ENCODE data around the gene PRODH.
"Not testable (repeated sequence)": the region's sequence is repeated elsewhere in the genome, so short reads cannot be mapped to it uniquely, and the experiment has no call there.

Gene PRODH

DNA sequence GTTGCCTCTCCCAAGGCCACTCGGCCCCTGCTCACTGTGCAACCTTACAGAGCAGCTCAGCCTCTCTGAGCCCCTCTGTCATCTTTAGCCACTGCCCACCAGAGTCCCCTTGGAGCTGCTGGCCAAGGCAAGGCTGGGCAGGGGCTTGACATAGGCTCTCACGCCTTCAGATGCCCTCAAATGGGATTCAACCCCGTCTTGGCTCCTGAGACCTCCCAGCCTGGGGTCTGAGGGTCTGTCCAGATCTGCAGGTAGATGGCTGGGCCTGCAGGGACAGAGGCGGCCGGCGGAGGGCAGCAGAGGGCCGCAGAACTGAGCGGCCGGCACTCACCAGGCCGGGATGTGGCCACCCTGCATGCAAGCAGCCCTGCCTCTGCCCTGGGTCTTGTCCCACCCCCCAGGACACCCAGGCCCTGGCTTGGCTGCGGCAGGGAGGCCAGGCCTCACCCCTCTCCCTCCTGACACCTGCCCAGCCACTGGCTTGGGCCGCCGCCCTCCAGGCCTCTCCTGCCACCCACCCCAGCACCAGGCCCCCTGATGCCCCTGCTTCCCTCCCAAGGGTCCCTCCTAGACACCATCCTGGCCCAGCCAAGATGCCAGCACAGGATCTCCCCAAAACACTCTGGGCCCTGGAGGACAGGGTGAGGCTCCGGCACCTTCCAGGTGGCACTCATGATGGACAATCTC lies 18.4 kb upstream of the PRODH start:
- DNase-seq, result not testable (repeated sequence)

DNA sequence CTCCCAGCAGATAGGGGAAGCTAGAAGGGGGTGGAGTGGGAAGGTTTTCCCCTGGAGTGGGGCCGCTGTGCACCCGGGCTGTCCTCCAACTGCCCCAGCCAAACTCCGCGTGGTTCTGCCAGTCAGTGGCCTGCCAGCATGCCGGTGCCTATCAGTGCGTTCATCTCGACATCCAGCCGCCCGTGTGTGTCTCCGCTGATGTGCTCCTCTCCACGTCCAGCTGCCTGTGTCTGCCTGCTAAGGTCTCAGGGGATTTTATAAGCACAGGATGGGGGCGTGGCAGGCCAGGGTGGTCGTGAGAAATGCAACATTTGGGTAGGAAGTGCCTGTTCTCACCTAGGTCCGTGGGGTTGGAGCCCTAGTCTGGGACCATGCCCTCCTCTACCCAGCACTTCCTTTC lies 17.0 kb upstream of the PRODH start:
- DNase-seq, result not testable (repeated sequence)

DNA sequence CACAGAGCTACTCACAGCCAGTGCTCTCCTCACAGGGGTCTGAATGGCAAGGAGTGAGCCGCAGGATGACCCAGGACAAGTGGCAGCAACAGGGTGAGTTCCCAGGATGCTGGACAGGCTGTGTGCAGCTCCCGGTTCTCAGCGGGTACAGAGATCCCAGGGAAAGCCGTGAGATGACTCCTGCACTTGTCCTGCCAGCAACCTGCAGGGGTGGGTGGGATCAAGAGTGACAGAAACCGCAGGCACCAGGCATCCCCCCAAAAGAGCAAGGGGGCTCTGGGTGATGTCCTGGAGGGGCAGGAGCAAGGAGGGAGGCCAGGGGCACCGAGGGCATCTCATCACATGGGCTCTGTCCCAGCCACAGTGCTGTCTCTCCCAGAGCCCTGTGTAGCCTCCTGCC lies 15.9 kb upstream of the PRODH start:
- DNase-seq, result no peak

DNA sequence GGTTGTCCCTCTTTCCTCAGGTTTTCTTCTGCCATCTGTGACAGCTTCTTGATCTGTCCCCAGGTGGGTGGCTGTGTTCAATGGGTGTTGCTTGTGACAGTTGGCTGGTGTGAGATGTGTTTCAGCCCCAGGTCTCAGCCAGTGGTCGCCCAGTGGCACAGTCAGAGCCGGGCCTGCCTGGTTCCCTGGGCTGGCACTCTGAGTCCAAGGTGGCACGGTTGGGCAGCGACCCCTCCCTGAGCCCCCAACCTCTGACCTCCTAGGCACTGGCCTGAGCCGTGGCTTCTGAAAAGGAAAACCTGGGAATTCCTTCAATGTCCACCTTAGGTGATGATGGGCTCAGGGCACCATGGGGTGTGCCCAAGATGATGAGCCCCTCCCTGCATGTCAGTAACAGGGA lies 14.0 kb upstream of the PRODH start:
- DNase-seq, result no peak

DNA sequence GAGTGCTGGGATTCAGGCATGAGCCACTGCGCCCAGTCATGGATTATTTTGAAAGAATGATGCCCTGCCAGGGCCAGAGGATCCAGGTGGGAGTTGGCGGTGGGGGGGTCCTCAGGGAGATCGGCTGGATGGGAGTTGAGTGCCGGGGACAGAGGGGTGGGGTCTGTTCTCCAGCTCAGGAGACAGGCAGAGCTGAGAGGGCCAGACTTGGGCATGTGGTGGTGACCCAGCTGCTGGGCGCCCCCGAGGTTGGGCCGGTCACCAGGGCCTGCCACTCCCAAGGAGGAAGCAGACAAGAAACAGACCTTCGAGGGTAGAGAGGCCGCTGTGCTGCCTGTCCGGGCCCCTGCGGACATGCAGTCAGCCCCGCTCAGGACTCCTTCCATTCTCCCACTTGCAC lies 11.8 kb upstream of the PRODH start:
- DNase-seq, result no peak

DNA sequence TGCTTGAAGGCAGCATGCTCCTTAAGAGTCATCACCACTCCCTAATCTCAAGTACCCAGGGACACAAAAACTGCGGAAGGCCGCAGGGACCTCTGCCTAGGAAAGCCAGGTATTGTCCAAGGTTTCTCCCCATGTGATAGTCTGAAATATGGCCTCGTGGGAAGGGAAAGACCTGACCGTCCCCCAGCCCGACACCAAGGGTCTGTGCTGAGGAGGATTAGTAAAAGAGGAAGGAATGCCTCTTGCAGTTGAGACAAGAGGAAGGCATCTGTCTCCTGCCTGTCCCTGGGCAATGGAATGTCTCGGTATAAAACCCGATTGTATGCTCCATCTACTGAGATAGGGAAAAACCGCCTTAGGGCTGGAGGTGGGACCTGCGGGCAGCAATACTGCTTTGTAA lies 11.0 kb upstream of the PRODH start:
- not testable (repeated sequence) for DNase-seq

DNA sequence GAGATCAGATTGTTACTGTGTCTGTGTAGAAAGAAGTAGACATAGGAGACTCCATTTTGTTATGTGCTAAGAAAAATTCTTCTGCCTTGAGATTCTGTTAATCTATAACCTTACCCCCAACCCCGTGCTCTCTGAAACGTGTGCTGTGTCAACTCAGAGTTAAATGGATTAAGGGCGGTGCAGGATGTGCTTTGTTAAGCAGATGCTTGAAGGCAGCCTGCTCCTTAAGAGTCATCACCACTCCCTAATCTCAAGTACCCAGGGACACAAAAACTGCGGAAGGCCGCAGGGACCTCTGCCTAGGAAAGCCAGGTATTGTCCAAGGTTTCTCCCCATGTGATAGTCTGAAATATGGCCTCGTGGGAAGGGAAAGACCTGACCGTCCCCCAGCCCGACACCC lies 2.6 kb upstream of the PRODH start:
- DNase-seq, result not testable (repeated sequence)

DNA sequence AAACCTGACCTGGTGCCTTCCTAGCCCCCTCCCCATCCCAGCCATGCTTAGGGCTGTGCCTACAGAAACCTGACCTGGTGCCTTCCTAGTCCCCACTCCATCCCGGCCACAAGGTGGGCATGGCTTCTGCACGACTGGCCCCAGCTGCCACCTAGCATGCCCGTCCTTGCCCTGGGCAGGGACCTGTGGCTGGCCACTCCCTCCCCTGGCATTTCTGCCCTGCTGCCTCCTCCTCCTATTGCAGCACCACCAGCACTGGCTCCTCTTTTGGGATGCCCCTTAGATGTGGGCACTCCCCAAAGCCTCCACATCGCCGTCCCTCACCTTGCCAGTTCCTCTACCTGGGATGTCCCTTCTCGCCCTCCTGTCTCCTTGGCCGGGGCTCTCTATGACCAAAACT lies 1.4 kb downstream of the PRODH start:
- not testable (repeated sequence) for DNase-seq

DNA sequence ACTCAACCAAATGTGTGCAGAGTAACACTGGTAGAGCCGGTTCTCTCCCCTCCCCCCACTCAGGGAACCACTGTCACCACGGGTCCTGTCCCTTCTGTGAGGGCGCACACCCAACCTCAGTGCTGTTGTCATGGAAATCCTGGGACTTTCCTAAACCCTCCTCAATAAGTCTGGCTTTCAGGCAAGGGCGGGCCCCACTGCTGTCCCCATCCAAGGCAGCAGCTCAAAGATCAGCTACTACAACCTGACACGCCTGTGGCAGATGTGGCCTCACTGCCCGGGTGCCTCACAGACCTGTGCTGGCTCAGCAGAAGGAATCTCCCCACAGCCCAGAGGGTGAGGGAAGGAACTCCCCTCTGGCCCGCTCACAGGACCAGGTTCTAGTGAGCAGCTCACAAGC lies 2.2 kb downstream of the PRODH start:
- DNase-seq, result no peak

DNA sequence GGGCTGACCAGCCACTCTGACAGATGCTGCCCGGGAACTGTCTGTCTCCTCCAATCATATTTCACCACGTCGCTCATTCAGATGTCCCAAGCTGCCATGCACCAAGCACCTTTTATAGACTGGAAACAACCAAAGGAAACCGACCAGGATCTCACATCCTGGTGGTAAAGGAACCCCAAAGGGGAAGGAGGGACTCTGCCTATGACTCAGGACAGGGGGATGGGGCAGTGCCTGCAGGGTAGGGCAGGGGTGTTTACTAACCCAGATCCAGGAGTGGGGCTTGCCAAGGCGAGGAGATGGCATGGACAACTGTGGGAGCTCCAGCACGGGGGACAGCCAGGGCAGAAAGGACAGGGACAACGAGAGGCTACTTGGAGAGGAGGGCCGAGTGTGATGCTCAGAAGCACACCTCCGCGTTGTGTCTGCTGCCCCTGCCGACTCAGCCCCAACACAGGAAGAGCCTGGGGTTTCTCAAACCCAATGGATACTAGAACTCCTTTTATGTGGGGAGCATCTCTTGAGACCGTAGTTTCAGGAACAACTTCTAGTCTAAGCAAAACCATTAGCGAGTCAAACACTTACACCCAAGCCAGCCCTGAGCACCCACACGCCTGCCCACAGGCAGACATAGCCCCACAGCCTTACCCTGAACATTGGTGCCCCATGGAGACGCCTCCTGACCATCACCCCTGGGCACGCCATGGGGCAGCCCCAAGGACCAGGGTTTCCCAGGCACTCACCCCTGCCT lies 4.0 kb downstream of the PRODH start:
- DNase-seq, result no peak

DNA sequence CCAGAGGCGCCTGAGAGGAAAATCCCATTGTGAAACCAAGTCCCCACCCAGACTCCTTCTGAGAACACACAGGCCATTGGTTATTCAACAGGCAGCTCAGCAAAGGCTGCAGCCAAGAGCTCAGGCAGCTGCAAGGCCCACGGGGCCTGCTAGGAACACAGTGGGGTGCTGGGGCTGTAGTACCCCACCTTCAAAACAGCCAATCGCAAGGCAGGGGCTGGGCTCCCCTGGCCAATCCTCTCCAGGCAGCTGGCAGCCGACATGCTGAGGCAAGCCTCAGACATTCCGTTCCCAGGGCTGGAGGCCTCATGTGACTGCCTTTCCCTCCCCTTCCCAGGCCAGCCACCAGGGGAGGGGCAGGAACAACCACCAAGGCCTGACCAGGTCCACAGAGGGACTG lies 6.6 kb downstream of the PRODH start:
- no peak for DNase-seq

DNA sequence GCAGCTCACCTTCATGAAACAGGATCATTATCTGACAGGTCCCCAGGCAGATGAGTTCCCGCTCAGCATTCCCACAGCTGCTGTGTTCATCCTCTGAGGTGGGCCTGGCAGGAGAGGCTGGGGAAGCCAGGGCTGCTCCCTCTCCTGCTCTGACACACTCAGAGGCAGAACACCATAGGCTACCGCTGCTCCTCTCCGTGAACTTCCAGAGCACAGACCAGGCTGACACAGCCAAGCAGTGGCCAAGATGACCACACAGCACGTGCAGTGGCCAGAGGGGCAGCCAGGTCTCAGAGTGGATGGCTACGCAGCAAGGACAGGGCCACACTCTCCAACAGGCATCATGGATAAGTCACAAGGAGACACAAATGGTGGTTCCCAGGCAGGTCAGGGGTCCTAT lies 8.5 kb downstream of the PRODH start:
- no peak for DNase-seq

DNA sequence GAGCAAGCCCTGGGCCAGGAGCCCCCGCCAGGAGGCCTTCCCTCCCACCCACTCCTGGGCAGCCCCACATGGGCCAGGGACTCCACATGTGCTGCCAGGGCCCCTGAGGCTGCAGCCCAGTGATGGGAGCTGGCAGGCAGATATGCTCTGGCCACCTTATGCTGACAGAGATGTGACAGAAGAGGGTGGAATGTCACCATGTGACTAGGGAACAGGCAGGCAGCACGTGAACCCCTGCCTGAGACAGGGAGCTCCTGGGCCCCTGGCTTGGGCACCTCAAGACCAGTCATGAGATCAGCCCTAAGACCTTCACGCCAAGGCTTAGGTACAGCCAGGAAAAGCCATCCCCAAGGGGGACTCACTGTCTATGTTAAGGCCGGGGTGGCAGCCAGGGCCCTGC lies 9.1 kb downstream of the PRODH start:
- DNase-seq, result no peak

DNA sequence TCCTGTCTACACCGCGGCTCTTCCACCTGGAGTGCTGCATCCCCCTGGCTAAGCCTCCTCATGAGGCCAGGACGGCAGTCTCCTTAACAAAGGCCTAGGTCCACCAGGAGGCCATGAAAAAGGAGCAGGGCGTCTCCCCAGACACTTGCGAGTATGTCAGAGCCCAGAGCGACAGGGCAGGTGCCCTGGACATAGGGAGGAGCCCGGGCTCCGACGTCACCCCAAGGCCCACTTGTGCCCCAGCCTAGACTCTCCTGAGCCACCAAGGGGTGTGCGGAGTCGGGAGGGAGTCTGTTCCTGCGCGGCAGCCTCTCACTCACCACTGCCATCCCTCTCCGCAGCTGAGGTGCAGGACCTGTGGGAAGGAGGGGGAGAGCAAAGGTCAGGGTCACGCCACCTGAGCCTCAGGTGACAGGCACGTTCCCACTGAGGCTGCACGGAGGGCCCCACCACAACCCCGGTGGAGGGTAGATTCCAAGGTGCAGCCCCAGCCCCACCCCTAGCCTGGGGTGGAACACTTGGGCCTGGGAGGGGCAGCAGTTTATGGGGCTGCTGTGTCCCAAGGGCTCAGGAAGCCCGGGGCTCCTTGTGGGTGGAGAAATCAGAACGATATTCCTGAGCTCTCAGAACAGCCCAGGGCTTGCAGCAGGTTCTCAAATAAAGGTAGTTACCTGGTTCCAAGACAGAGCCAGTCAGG lies 10.6 kb downstream of the PRODH start:
- no peak for DNase-seq

DNA sequence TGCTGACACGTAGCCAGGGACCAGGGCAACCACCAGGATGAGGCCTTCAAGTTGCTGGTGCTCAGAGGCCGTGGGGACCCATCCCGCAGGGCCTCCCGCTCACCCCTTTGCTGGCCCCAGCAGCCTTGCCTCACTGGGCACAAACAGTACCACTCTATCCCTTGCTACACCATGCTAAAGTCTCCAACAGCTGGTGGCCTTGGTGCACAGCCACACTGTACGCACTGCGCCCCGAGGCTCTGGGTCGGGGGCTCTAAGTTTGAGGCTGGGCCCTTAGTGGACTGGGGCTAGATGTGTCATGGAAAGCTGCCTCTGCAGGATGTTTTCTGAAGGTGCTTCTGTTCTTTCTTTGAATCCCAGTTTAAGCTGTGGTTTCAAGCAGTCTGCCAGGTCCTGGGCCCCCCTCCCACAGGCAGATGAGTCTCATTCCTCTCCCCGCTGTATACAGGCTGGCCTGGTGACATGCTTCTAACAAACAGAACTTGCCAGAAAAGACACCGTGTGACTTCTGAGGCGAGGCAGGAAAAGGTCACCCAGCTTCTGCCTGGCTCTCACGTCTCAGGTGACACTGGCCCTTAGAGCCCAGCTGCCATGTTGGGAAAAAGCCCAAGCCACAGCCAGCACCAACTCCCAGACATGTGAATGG lies 15.7 kb downstream of the PRODH start:
- DNase-seq, result not testable (repeated sequence)

DNA sequence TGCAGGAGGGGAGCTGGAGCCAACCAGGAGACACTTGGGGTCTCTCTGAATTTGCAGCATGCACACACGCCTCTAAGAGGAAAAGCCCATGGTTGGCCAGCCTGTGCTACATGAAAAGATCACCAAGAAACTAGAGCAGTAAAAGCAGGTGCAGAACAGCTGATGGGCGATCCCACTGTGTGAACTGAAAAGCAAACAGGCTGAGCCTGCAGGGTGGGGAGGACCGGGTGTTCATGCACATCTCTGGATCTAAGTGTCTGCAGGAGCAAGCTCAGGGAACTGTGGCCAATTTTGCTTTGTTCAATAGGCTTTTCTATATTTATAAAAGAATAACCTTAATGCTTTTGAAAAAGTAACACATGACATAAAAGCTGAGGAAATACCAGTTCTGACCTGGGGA lies 18.3 kb downstream of the PRODH start:
- not testable (repeated sequence) for DNase-seq

DNA sequence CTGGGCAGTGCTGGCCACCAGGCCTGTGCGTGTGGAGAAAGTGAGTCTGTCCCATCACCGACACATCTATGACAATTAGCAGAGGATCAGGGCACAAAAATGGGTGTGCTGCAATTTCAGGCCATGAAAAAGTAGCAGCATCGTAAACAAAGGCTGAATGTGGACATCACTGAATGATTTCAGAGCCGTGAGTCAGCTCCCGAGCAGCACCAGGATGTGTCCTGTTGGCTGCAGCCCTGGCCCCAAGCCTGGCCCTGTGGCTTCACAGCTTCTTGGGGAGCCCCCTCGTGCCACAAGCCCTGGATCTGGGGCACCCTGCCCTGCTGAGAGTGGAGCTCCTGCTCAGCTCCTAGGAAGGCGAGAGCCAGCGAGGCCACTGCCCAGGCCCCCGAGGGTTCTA lies 20.5 kb downstream of the PRODH start:
- not testable (repeated sequence) for DNase-seq

DNA sequence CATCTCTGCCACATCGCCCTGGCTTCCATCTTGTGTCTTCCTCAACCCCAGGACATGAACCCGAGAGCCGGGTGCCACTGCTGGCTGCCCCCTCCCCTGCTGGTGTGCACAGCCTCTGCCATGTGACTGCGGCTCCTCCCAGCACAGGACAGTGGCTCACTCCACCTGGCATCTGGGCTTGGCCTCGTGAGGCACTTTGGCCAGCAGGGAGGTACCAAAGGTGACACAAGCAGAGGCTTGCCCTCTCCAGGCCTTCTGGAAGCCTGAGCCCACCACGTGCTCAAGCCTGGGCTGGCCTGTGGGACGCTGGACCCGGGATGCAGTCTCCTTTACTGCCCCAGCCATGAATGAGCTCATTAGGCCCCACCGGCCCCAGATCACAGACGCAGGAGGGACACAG lies 21.5 kb downstream of the PRODH start:
- not testable (repeated sequence) for DNase-seq

DNA sequence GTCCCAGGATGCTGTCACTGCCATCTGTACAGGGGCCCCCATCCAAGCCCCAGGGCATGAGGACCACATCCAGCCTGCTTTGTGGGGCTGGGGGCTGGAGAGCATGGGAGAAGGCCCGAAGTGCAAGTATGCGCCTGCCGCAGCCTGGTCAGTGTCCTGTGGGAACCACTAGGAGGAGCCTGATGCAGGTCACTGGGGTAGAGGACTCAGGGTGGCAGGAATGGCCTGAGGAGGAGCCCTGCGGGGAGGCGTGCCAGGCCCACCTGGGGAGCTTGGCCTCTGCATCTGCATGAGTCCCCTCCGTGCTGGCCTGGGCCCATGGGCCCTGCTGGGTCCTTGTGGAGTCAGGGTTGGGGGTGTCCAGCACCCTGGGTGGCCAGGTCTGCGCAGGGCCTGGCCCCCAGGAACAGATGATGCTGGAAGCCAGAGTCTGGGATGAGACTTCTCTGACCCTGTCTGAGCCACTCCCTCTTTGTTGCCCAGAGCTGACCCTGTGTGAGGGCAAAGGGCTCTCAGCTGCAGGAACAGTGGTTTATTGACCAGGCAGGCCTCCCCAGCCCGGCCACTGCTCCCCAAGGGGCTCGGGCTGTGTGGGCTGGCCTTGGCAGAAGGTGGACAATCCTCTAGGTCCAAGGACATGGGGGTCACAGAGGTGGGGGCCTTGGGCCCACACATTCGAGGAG lies 23.7 kb downstream of the PRODH start:
- DNase-seq, result not testable (repeated sequence)

DNA sequence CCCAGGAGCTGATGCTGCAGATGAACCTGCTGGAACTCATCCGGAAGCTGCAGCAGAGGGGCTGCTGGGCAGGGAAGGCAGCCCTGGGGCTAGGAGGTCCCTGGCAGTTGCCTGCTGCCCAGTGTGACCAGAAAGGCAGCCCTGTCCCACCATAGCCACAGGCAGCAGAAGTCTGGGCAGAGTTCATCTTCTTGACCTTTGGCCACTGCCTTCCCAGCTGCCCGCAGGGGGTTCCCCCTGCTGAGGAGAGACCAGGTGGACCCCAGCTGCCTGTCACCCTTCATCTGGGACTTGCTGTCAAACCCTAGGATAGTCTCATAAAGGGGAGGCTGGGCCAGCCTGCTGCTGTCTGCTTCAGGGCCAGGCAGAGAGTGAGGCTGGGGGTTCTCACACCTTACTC lies 24.6 kb downstream of the PRODH start:
- DNase-seq, result not testable (repeated sequence)

DNA sequence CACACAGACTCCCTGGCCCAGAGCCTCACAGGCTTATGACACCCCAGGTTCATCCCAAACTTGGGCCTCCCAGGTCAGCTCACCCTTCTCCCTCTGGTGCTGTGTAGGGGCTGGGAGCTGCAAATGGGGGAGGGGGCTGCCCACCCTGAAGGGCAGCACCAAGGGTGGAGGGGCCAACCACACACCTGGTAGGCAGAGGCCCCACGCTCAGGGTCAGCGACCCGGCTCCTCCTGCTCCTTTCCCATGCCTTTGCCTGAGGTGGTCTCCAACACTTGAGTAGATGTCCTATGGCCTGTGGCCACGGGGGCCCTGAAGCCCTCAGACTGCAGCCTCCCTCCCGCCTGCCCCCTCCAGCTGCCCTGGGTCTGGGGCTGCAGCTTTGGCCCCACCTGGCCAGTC lies 26.5 kb downstream of the PRODH start:
- DNase-seq, result no peak

DNA sequence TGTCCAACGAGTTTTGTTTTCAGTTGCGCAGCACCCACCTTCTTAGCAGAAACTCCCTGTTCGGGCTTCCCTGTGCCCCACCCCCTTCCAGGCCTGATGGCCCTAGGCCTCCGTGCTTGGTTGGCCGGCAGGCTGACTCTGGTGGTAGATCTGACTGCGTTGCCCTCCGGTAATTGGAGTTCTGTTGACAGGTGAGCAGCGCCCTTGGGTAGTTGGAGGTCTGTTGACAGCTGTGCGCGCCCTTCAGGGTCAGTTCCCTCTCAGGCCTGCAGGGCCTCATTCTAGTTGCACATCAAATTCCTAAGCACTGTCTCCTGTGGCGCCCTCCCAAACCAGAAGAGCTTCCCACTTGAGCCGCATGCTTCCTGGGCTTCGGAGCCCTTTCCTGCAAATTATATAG lies 29.2 kb downstream of the PRODH start:
- no peak for DNase-seq

DNA sequence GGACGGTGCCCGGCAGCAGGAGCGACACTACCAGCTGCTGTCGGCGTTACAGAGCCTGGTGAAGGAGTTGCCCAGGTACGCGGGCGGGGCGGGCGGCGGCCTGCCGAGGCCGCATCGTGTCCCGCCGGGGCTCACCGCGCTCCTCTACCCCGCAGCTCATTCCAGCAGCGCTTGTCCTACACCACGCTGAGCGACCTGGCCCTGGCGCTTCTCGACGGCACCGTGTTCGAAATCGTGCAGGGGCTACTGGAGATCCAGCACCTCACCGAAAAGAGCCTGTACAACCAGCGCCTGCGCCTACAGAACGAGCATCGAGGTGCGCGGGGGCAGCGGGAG lies 29.7 kb downstream of the PRODH start:
- DNase-seq, result not testable (repeated sequence)
